ENCODE data around the gene IL36G. TPM values are rescaled to one million over a fixed set of nuclear protein-coding genes. Genes with fewer than 3 reads are reported as not detected.

Gene IL36G
- total RNA-seq, 2 donors from 2014 or later, result not detected

DNA sequence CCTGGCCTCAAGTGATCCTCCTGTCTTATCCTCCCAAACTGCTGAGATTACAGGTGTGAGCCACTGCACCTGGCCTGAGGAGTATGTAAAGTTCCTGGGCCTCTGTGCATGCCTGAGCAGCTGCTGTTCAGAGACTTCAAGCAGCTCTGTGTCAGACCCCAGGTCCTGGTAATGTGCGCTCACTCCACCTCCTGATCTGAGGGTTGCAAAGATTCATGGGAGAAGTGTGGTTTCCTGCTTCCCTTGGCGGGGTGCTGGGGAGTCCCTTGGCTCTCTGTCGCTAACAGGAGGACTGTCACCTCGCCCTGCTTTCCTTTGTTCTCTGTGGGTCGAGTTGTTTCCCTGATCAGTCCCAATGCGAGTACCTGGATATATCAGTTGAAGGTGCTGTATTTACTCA lies 18.8 kb downstream of the IL36G start:
- H3K27me3 ChIP-seq (replicated peaks; ENCODE audit: insufficient read depth), result no peaks in the 10 kb centered on the region
- no peaks in the 10 kb centered on the region for H3K9me3 ChIP-seq
- no peak overlapping the region for H3K4me3 ChIP-seq
- H3K27ac ChIP-seq, result no peak overlapping the region
- no peaks in the 10 kb centered on the region for H3K36me3 ChIP-seq
- no peak for DNase-seq (ENCODE audit: low spot score)
- intact Hi-C loops (cut with DNase I), result no loop called here
- TF ChIP-seq, protein P1, sequence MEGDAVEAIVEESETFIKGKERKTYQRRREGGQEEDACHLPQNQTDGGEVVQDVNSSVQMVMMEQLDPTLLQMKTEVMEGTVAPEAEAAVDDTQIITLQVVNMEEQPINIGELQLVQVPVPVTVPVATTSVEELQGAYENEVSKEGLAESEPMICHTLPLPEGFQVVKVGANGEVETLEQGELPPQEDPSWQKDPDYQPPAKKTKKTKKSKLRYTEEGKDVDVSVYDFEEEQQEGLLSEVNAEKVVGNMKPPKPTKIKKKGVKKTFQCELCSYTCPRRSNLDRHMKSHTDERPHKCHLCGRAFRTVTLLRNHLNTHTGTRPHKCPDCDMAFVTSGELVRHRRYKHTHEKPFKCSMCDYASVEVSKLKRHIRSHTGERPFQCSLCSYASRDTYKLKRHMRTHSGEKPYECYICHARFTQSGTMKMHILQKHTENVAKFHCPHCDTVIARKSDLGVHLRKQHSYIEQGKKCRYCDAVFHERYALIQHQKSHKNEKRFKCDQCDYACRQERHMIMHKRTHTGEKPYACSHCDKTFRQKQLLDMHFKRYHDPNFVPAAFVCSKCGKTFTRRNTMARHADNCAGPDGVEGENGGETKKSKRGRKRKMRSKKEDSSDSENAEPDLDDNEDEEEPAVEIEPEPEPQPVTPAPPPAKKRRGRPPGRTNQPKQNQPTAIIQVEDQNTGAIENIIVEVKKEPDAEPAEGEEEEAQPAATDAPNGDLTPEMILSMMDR (IDR thresholded peaks at IDR 0.05), result no peak
- TF ChIP-seq POLR2A (IDR thresholded peaks at IDR 0.05), result no peak
- TF ChIP-seq POLR2AphosphoS5 (IDR thresholded peaks at IDR 0.05), result no peak
- no peaks in the 10 kb centered on the region for H3K4me1 ChIP-seq (replicated peaks)
- 64% methylated on average over 5 of the region's 6 CpGs for WGBS

DNA sequence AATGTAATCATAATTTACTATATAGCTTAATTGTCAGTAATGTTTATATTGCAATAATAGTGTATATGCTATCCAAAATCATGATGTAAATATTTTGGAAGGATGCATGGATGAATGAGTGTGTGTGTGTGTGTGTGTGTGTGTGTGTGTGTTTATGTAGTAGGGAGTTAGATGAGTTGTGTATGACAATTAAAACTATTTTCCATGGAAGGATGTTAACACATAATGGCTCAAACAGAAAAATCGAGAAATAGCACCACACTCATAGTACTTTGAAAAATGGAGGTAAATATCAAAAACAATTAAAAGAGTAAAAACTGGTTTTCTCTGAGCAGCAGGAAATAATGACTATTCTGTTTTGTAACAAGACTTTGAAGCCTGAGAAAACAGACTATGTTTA lies 19.3 kb downstream of the IL36G start:
- no peak for DNase-seq (ENCODE audit: low spot score)
- H3K4me1 ChIP-seq (replicated peaks), result no peaks in the 10 kb centered on the region
- H3K4me3 ChIP-seq, result no peak overlapping the region
- no peaks in the 10 kb centered on the region for H3K36me3 ChIP-seq
- 73% methylated on average over 1 of the region's 1 CpG for WGBS
- no peak overlapping the region for H3K27ac ChIP-seq
- H3K27me3 ChIP-seq (replicated peaks; ENCODE audit: insufficient read depth), result no peaks in the 10 kb centered on the region
- H3K9me3 ChIP-seq, result no peaks in the 10 kb centered on the region
- intact Hi-C loops (cut with DNase I), result no loop called here
- TF ChIP-seq POLR2A (IDR thresholded peaks at IDR 0.05) (no peak), POLR2AphosphoS5 (IDR thresholded peaks at IDR 0.05) (no peak)
- TF ChIP-seq, protein P1 (IDR thresholded peaks at IDR 0.05), result no peak

DNA sequence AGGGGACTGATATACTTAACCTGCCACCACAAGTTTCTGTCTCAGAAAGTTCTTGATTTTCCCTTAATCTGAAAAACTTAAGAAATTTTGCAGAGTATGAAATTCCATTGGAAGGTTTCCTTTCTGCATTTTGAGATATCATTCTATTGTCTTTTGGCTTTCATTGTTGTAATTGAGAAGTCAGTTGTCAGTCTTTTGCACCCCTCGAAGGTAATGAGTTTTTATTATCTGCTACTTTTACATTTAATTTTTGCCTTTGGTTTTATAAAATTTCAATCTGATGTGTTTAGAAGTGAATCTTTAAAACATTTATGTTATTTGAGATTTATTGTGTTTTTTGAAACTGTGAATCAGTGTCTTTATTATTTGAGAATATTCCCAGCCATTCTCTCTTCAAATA lies 22.6 kb downstream of the IL36G start:
- 67% methylated on average over 1 of the region's 1 CpG for WGBS
- TF ChIP-seq, protein P1 (IDR thresholded peaks at IDR 0.05), result no peak
- TF ChIP-seq POLR2AphosphoS5 (IDR thresholded peaks at IDR 0.05) (no peak), POLR2A (IDR thresholded peaks at IDR 0.05) (no peak)
- no peak for DNase-seq (ENCODE audit: low spot score)
- H3K36me3 ChIP-seq, result no peaks in the 10 kb centered on the region
- intact Hi-C loops (cut with DNase I), result no loop called here
- no peak overlapping the region for H3K4me3 ChIP-seq
- H3K4me1 ChIP-seq (replicated peaks), result no peaks in the 10 kb centered on the region
- no peak overlapping the region for H3K27ac ChIP-seq
- H3K9me3 ChIP-seq, result no peaks in the 10 kb centered on the region
- no peaks in the 10 kb centered on the region for H3K27me3 ChIP-seq (replicated peaks; ENCODE audit: insufficient read depth)

DNA sequence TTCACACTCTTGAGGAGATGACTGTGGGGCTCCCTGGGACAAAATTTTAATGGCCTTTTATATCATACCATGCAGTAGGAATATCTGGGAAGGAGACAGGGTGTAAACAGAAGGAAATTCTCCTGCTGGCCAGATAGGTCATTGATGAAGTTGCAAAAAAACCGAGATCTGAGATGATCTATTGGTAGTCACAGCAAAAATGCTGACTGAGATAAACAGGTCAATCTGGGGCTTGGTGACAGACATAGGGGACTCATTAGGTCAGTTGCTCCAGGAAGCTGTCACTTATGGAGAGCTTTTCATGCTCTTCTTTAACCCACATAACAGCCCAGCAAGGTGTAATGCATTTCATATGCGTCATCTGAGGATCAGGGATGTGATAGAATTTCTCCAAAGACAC lies 24.9 kb downstream of the IL36G start:
- Histone ChIP-seq H3K4me1 (replicated peaks) (no peaks in the 10 kb centered on the region), H3K9me3 (no peaks in the 10 kb centered on the region), H3K36me3 (no peaks in the 10 kb centered on the region), H3K4me3 (no peak overlapping the region), H3K27ac (no peak overlapping the region), H3K27me3 (replicated peaks; ENCODE audit: insufficient read depth) (no peaks in the 10 kb centered on the region)
- intact Hi-C loops (cut with DNase I), result no loop called here
- no peak for DNase-seq (ENCODE audit: low spot score)
- WGBS, result 84% methylated on average over 2 of the region's 2 CpGs
- no peak for TF ChIP-seq POLR2AphosphoS5 (IDR thresholded peaks at IDR 0.05)
- TF ChIP-seq, protein P1 (IDR thresholded peaks at IDR 0.05), result no peak
- TF ChIP-seq POLR2A (IDR thresholded peaks at IDR 0.05), result no peak

- no peaks in the 10 kb centered on the region for H3K36me3 ChIP-seq
- no peak for DNase-seq (ENCODE audit: low spot score)
- H3K27ac ChIP-seq, result no peak within 1 kb of the TSS
- WGBS, result 91% methylated on average over 3 of the region's 3 CpGs
- no peak for TF ChIP-seq POLR2A (IDR thresholded peaks at IDR 0.05)
- TF ChIP-seq, protein P1 (IDR thresholded peaks at IDR 0.05), result no peak
- no peak for TF ChIP-seq POLR2AphosphoS5 (IDR thresholded peaks at IDR 0.05)
- no peaks in the 10 kb centered on the region for H3K4me1 ChIP-seq (replicated peaks)
- H3K27me3 ChIP-seq (replicated peaks; ENCODE audit: insufficient read depth), result no peaks in the 10 kb centered on the region
- H3K4me3 ChIP-seq, result no peak within 1 kb of the TSS
- H3K9me3 ChIP-seq, result no peaks in the 10 kb centered on the region
- intact Hi-C loops (cut with DNase I), result no loop called here
These were observed 27.3 kb downstream of the IL36G start, which contains the start of gene IL36A for GRCh38 chr2:113005030-113005509. TSS of gene IL36A (plus strand) at chr2:113005459. CDS start at chr2:113005872, 413 bp downstream.

All from prostate gland (tissue), 2 donors.